LoVo (cell line): ENCODE results near the gene COQ3.
A peak's percentile ranks its signal among the peaks of the same experiment; 100 is the strongest.
"Not testable (repeated sequence)": the region's sequence is repeated elsewhere in the genome, so short reads cannot be mapped to it uniquely, and the experiment has no call there.

ENCODE experiments used
- DNase-seq: peaks from one replicate; pipeline ENCODE4 v3.0.0-alpha.2; 2016; ENCODE audit warnings: low spot score

The COQ3 gene

GRCh38 chr6:99378636-99379035, 15.4 kb downstream of the COQ3 start:
- no peak for DNase-seq

DNA sequence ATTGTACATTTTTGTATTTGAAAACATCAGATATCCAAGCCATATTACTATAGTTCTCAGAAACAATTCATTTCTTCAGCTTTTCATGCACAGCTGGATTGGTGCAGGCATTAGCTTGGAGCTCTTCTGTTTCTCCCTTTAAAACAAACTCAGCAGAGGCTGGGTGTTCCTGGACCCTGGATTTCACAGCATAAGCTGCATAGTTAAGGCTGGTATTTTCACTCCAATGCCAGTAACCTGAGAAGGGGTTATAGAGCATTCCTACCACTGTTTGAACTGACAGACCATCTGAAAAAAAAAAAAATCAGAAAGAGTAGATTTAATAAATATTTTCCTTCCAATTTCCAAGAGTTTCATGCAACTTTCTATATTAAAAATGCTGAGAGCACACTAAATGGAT, 24.5 kb downstream of the COQ3 start:
- no peak for DNase-seq

- DNase-seq = no peak
These were observed 27.1 kb downstream of the COQ3 start for GRCh38 chr6:99366852-99367251.

DNA sequence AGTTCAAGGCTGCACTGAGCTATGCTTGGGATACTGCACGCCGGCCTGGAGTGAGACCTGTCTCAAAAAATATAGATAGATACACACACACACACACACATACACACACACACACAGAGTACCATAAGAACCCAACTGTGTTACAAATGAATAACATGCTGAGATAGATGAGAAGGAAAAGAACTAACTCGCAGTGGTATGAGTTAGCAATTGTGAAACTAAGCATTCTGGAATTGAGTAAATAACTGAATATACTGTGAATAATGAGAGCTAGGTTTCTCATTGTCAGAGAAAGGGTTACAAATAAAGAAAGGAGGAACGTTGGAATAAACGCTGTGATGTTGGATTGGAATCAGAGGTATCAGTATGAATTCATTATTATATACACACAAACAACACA, 30.0 kb downstream of the COQ3 start:
- no peak for DNase-seq

DNA sequence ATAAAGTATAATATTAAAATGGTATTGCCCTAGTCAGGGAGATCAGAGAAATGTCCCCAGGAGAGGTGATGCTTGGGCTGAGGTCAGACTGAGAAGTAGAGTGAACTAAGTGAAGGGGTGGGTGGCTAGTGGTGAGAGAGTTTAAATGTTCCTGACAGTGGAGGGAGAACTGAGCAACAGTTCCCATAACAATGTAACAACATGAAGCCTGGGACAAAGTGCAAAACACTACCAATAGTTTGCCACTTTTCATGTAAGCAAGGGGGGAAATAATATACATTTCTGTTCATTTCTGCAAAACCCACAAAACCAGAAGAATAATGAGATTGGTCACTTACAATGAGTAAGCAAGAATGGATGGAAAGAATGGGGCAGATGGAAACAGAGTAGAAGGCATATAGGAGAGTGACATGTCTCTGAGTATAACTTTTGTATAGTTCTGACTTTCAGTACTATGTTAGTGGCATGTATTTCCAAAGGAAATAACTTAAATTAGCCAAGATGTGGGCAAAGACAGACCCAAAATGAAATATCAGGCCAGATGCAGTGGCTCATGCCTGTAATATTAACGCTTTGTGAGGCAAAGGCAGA, 31.2 kb downstream of the COQ3 start:
- DNase-seq = no peak

- DNase-seq = no peak
These were observed 34.2 kb downstream of the COQ3 start for GRCh38 chr6:99359800-99360199.

GRCh38 chr6:99356641-99357040, 37.4 kb downstream of the COQ3 start:
- no peak for DNase-seq

DNA sequence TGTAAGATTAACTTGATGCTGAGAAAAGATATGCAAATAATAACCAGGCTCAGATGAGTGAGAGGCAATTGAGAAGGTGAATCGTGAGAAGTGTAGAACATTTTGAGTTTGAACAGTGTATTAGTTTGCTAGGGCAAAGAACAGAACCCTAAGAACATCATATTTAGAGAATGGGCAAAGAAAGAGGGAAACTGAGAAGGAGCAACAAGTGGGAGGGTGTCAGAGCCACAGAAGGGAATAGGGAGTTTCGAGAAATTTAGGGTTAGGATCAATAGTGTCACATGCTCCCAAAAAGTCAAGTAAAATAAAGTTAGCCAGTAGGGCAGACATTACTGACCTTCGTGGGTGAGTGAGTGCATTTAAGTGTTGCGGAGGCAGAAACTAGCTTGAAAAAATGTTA, 39.0 kb downstream of the COQ3 start:
- DNase-seq = no peak

- no peak for DNase-seq
These were observed 40.9 kb downstream of the COQ3 start for GRCh38 chr6:99353126-99353525.

- DNase-seq = no peak
These were observed 43.4 kb downstream of the COQ3 start for GRCh38 chr6:99350573-99350972.

DNA sequence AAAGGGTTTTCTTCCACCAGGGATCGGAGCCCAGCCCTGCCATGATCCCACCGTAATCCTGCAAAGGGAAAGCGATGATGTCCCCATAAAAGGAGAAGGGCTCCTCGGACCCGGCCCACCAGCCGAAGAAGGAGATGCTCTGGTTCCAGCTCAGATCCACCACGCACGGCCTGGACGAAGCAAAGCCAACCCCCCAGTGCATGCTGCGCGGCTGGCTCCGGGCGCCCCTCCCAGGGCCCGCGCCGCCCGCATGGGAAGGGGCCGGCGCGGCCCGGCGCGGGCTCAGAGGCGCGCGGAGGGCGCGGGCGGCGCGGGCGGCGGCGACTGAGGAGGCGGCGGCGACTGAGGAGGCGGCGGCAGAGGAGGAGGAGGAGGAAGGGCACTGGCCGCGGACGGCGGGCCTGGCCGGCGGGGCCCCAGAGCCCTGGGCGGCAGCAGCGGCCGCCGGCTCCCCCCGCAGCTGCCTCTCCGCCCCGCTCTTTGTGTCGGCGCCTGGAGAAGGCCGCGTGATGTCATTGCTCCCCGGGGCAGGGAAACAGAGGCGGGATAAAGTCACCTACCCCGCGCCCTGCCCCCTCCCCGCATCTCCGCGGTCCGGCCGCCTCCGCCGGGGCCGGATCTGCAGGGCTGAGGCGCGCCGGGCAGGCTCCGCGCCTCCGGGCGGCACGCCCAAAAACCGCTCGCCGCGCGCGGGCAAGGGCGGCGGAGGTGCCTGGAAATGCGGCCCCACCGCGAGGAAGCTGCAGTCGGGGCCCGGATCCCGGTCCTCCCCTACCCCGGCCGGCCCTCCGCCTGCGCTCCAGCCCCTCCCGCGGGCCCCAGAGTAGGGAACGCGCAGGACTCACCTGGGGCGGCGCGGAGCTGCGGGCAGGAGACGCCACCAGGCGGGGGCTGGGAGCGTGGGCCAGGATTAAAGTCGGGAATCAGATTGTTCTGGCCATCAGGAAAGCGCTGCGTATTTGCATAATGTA, 44.5 kb downstream of the COQ3 start, which contains the start of gene FAXC:
FAXC (minus strand) TSS at position 504 of the 971 bp plus-strand sequence; CDS start at position 202, 302 bp downstream.
- peak; percentile 65 for DNase-seq

DNA sequence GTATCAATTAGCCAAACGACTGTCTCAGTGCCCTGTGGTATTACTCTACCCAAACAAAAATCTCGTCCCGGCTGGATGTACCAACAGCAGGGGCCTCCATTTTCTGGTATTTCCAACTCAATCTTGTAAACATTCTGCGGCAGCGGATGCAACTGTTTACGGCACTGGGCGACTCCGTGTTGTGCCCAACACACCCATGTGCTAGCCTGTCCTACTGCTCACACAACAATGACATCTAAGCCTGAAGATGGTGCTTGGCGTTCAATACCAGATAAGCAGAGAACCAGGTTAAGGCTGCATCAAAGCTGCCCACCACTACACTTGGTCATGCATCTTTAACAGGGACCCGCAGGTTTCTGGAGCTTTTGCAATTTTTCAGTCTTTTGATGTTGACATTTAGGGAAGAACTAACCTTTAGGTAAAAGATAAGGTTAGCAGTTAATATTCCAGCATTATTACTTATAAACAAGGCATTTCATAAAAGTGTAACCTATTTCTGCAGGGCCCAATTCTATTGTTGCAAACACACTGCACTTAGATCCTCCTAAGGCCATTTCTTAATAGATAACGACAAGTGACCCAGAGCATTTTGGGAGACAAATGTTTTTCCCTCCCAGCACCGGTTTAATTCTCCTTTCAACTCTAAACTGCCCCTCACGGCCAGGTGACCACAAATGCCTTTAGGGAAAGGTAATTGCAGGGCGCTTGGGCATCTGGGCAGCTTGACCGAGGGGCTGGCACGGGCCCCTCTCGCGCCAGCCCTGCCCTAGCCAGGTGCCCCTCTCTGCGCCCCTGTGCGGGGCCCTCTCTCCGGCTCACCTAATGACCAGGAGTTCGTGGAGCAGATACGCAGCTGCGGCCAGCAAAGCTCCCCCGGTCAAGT, 45.5 kb downstream of the COQ3 start:
- DNase-seq = no peak

GRCh38 chr6:99347804-99348203, 46.2 kb downstream of the COQ3 start:
- no peak for DNase-seq

GRCh38 chr6:99346595-99346994, 47.4 kb downstream of the COQ3 start:
- DNase-seq = no peak

GRCh38 chr6:99345164-99345563, 48.8 kb downstream of the COQ3 start:
- DNase-seq = no peak

- no peak for DNase-seq
These were observed 49.7 kb downstream of the COQ3 start for GRCh38 chr6:99344289-99344688.

DNA sequence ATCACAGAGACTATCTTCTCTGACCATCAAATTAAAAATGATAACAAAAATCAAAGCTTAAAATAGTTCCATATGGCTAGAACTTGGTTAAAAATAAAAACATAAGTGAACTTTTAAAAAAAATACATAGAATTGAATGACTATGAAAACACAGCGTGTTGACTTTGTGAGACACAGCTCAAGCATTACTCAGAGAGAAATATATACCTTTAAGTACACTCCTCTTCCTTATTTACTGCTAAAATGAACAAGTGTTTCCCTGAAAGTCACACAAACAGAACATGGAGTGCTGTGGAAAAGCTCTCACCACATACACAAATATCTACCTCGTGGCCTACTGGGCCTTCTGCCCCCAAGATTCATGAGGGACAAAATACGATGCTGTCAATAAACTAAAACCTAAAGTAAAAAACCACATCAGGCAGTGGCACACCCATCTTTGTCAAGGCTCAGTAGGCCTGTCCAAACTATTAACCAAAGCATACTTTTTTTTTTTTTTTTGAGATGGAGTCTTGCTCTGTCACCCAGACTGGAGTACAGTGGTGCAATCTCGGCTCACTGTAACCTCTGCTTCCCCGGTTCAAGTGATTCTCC, 52.0 kb downstream of the COQ3 start:
- no peak for DNase-seq

- no peak for DNase-seq
These were observed 55.8 kb downstream of the COQ3 start for GRCh38 chr6:99338188-99338587.

DNA sequence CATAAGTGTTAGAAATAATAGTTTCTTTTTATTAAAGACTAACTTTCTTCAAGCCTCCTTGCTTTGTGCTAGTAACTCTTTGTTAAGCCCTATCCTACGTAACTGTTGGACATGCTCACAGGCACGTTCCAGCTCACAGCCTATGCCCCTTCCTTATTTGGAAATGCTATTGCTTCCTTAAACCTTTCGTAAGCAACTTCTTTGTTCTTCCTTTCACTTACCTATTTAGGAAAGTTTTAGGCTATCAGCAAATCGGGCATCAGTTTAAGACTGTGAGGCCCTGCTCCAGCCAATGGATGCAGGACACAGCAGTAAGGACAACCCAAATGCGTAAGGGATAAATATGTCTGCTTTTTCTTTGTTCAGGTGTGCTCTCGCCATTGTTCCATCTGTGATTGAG, 58.7 kb downstream of the COQ3 start:
- not testable (repeated sequence) for DNase-seq

- DNase-seq = peak; percentile 47
These were observed 59.4 kb downstream of the COQ3 start for GRCh38 chr6:99334526-99335127.

DNA sequence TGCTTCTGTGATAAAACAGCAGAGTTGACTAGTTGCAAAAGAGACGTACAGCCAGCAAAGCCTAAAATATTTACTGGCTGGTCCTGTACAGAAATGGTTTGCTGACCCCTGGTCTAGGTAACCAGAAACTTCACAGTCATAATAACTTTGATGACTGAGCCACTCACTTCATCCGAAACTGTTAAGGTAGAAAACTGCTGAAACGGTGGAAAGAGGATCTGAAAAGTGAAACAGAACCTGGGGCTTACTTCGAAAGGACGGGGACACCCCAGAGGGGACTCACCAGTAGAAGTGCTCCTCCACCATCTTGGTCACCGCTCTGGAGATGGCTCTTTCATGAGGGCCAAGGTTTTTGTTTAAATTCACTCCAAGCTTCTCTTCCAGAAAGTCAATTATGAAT, 60.9 kb downstream of the COQ3 start:
- no peak for DNase-seq

- no peak for DNase-seq
These were observed 62.5 kb downstream of the COQ3 start for GRCh38 chr6:99331531-99331930.
